ENCODE measurements around the gene RGN.
A peak's percentile ranks its signal among the peaks of the same experiment; 100 is the strongest.

RGN gene

GRCh38 chrX:47078129-47079043, at the start of gene RGN:
Gene RGN (plus strand): TSS chrX:47078443. CDS start chrX:47081145, 2,702 bp downstream.
- H3K27ac ChIP-seq (ENCODE audit: low read length) = no peak within 1 kb of the TSS
- no peaks in the 10 kb centered on the region for H3K36me3 ChIP-seq (ENCODE audit: control insufficient read depth in 1 of 2, insufficient read depth in 2 of 2, low read length in 2 of 2)
- no peaks in the 10 kb centered on the region for H3K4me1 ChIP-seq (ENCODE audit: control insufficient read depth in 1 of 2, insufficient read depth in 2 of 2, low read length in 2 of 2)
- peak within 1 kb of the TSS; percentile 26 to 63 for H3K4me3 ChIP-seq (ENCODE audit: low read depth in 1 of 2, low read length in 2 of 2)
- no peaks in the 10 kb centered on the region for H3K9me3 ChIP-seq (ENCODE audit: control insufficient read depth in 1 of 2, low read length in 2 of 2)
- no peaks in the 10 kb centered on the region for H3K27me3 ChIP-seq (ENCODE audit: low read depth, low read length)

- Histone ChIP-seq H3K27ac (ENCODE audit: low read length) (no peak overlapping the region), H3K9me3 (ENCODE audit: control insufficient read depth in 1 of 2, low read length in 2 of 2) (no peaks in the 10 kb centered on the region), H3K36me3 (ENCODE audit: control insufficient read depth in 1 of 2, insufficient read depth in 2 of 2, low read length in 2 of 2) (no peaks in the 10 kb centered on the region), H3K4me1 (ENCODE audit: control insufficient read depth in 1 of 2, insufficient read depth in 2 of 2, low read length in 2 of 2) (no peaks in the 10 kb centered on the region), H3K27me3 (ENCODE audit: low read depth, low read length) (no peaks in the 10 kb centered on the region), H3K4me3 (ENCODE audit: low read depth in 1 of 2, low read length in 2 of 2) (no peak overlapping the region)
Measured at GRCh38 chrX:47030339-47030738, 47.9 kb upstream of the RGN start.

- Histone ChIP-seq H3K27me3 (ENCODE audit: low read depth, low read length) (no peaks in the 10 kb centered on the region), H3K36me3 (ENCODE audit: control insufficient read depth in 1 of 2, insufficient read depth in 2 of 2, low read length in 2 of 2) (no peaks in the 10 kb centered on the region), H3K4me3 (ENCODE audit: low read depth in 1 of 2, low read length in 2 of 2) (no peak overlapping the region), H3K27ac (ENCODE audit: low read length) (no peak overlapping the region), H3K9me3 (ENCODE audit: control insufficient read depth in 1 of 2, low read length in 2 of 2) (no peaks in the 10 kb centered on the region), H3K4me1 (ENCODE audit: control insufficient read depth in 1 of 2, insufficient read depth in 2 of 2, low read length in 2 of 2) (no peaks in the 10 kb centered on the region)
Measured at GRCh38 chrX:47047989-47048388, 30.3 kb upstream of the RGN start.

- peaks cover 0 to 5% of the 10 kb centered on the region in 2 donors for H3K36me3 ChIP-seq (ENCODE audit: control insufficient read depth in 1 of 2, insufficient read depth in 2 of 2, low read length in 2 of 2)
- no peak overlapping the region for H3K4me3 ChIP-seq (ENCODE audit: low read depth in 1 of 2, low read length in 2 of 2)
- no peaks in the 10 kb centered on the region for H3K9me3 ChIP-seq (ENCODE audit: control insufficient read depth in 1 of 2, low read length in 2 of 2)
- no peak overlapping the region for H3K27ac ChIP-seq (ENCODE audit: low read length)
- no peaks in the 10 kb centered on the region for H3K27me3 ChIP-seq (ENCODE audit: low read depth, low read length)
- no peaks in the 10 kb centered on the region for H3K4me1 ChIP-seq (ENCODE audit: control insufficient read depth in 1 of 2, insufficient read depth in 2 of 2, low read length in 2 of 2)
Measured at GRCh38 chrX:47059142-47059874, 18.9 kb upstream of the RGN start.

- no peaks in the 10 kb centered on the region for H3K27me3 ChIP-seq (ENCODE audit: low read depth, low read length)
- H3K4me3 ChIP-seq (ENCODE audit: low read depth in 1 of 2, low read length in 2 of 2) = no peak overlapping the region
- no peak overlapping the region for H3K27ac ChIP-seq (ENCODE audit: low read length)
Measured at GRCh38 chrX:47060708-47061107, 17.5 kb upstream of the RGN start.

GRCh38 chrX:47061238-47061919, 16.9 kb upstream of the RGN start:
- Histone ChIP-seq H3K4me3 (ENCODE audit: low read depth in 1 of 2, low read length in 2 of 2) (no peak overlapping the region), H3K27me3 (ENCODE audit: low read depth, low read length) (no peaks in the 10 kb centered on the region), H3K9me3 (ENCODE audit: control insufficient read depth in 1 of 2, low read length in 2 of 2) (no peaks in the 10 kb centered on the region), H3K27ac (ENCODE audit: low read length) (no peak overlapping the region), H3K4me1 (ENCODE audit: control insufficient read depth in 1 of 2, insufficient read depth in 2 of 2, low read length in 2 of 2) (no peaks in the 10 kb centered on the region), H3K36me3 (ENCODE audit: control insufficient read depth in 1 of 2, insufficient read depth in 2 of 2, low read length in 2 of 2) (no peaks in the 10 kb centered on the region)

More at GRCh38 chrX:47060708-47061107, 17.5 kb upstream of the RGN start:
- Histone ChIP-seq H3K36me3 (ENCODE audit: control insufficient read depth in 1 of 2, insufficient read depth in 2 of 2, low read length in 2 of 2) (no peaks in the 10 kb centered on the region), H3K9me3 (ENCODE audit: control insufficient read depth in 1 of 2, low read length in 2 of 2) (no peaks in the 10 kb centered on the region), H3K4me1 (ENCODE audit: control insufficient read depth in 1 of 2, insufficient read depth in 2 of 2, low read length in 2 of 2) (no peaks in the 10 kb centered on the region)

- no peaks in the 10 kb centered on the region for H3K27me3 ChIP-seq (ENCODE audit: low read depth, low read length)
Measured at GRCh38 chrX:47063179-47063578, 15.1 kb upstream of the RGN start.

GRCh38 chrX:47068214-47068613, 10.0 kb upstream of the RGN start:
- H3K36me3 ChIP-seq (ENCODE audit: control insufficient read depth in 1 of 2, insufficient read depth in 2 of 2, low read length in 2 of 2) = no peaks in the 10 kb centered on the region
- H3K4me3 ChIP-seq (ENCODE audit: low read depth in 1 of 2, low read length in 2 of 2) = no peak overlapping the region
- H3K9me3 ChIP-seq (ENCODE audit: control insufficient read depth in 1 of 2, low read length in 2 of 2) = no peaks in the 10 kb centered on the region
- H3K27ac ChIP-seq (ENCODE audit: low read length) = no peak overlapping the region
- H3K27me3 ChIP-seq (ENCODE audit: low read depth, low read length) = no peaks in the 10 kb centered on the region
- H3K4me1 ChIP-seq (ENCODE audit: control insufficient read depth in 1 of 2, insufficient read depth in 2 of 2, low read length in 2 of 2) = no peaks in the 10 kb centered on the region

More at GRCh38 chrX:47063179-47063578, 15.1 kb upstream of the RGN start:
- Histone ChIP-seq H3K4me1 (ENCODE audit: control insufficient read depth in 1 of 2, insufficient read depth in 2 of 2, low read length in 2 of 2) (no peaks in the 10 kb centered on the region), H3K4me3 (ENCODE audit: low read depth in 1 of 2, low read length in 2 of 2) (no peak overlapping the region), H3K36me3 (ENCODE audit: control insufficient read depth in 1 of 2, insufficient read depth in 2 of 2, low read length in 2 of 2) (no peaks in the 10 kb centered on the region), H3K27ac (ENCODE audit: low read length) (no peak overlapping the region), H3K9me3 (ENCODE audit: control insufficient read depth in 1 of 2, low read length in 2 of 2) (no peaks in the 10 kb centered on the region)

- no peaks in the 10 kb centered on the region for H3K27me3 ChIP-seq (ENCODE audit: low read depth, low read length)
- H3K4me3 ChIP-seq (ENCODE audit: low read depth in 1 of 2, low read length in 2 of 2) = no peak overlapping the region
- no peaks in the 10 kb centered on the region for H3K9me3 ChIP-seq (ENCODE audit: control insufficient read depth in 1 of 2, low read length in 2 of 2)
- no peaks in the 10 kb centered on the region for H3K36me3 ChIP-seq (ENCODE audit: control insufficient read depth in 1 of 2, insufficient read depth in 2 of 2, low read length in 2 of 2)
- no peaks in the 10 kb centered on the region for H3K4me1 ChIP-seq (ENCODE audit: control insufficient read depth in 1 of 2, insufficient read depth in 2 of 2, low read length in 2 of 2)
- no peak overlapping the region for H3K27ac ChIP-seq (ENCODE audit: low read length)
Measured at GRCh38 chrX:47068720-47069119, 9.5 kb upstream of the RGN start.

- Histone ChIP-seq H3K4me3 (ENCODE audit: low read depth in 1 of 2, low read length in 2 of 2) (no peak overlapping the region), H3K36me3 (ENCODE audit: control insufficient read depth in 1 of 2, insufficient read depth in 2 of 2, low read length in 2 of 2) (no peaks in the 10 kb centered on the region), H3K9me3 (ENCODE audit: control insufficient read depth in 1 of 2, low read length in 2 of 2) (no peaks in the 10 kb centered on the region), H3K27ac (ENCODE audit: low read length) (no peak overlapping the region), H3K4me1 (ENCODE audit: control insufficient read depth in 1 of 2, insufficient read depth in 2 of 2, low read length in 2 of 2) (no peaks in the 10 kb centered on the region), H3K27me3 (ENCODE audit: low read depth, low read length) (no peaks in the 10 kb centered on the region)
Measured at GRCh38 chrX:47080215-47080914, 2.1 kb downstream of the RGN start.

- Histone ChIP-seq H3K9me3 (ENCODE audit: control insufficient read depth in 1 of 2, low read length in 2 of 2) (no peaks in the 10 kb centered on the region), H3K4me3 (ENCODE audit: low read depth in 1 of 2, low read length in 2 of 2) (no peak overlapping the region), H3K27me3 (ENCODE audit: low read depth, low read length) (no peaks in the 10 kb centered on the region), H3K4me1 (ENCODE audit: control insufficient read depth in 1 of 2, insufficient read depth in 2 of 2, low read length in 2 of 2) (no peaks in the 10 kb centered on the region), H3K36me3 (ENCODE audit: control insufficient read depth in 1 of 2, insufficient read depth in 2 of 2, low read length in 2 of 2) (no peaks in the 10 kb centered on the region), H3K27ac (ENCODE audit: low read length) (no peak overlapping the region)
Measured at GRCh38 chrX:47080915-47081236, 2.6 kb downstream of the RGN start.

Measured in muscle layer of duodenum (tissue), 2 donors.